GM21825 (cell line): Measurements from ENCODE around the gene IL1F10.
"Not testable (repeated sequence)": the region's sequence is repeated elsewhere in the genome, so short reads cannot be mapped to it uniquely, and the experiment has no call there.

Experiments
- ATAC-seq: cut with Tn5 transposase; IDR thresholded peaks from one replicate; pipeline ENCODE4 v1.9.1; 2021; ENCODE audit warnings: mild to moderate bottlenecking, moderate library complexity; ENCODE audit not compliant: unreplicated experiment

IL1F10 gene

DNA sequence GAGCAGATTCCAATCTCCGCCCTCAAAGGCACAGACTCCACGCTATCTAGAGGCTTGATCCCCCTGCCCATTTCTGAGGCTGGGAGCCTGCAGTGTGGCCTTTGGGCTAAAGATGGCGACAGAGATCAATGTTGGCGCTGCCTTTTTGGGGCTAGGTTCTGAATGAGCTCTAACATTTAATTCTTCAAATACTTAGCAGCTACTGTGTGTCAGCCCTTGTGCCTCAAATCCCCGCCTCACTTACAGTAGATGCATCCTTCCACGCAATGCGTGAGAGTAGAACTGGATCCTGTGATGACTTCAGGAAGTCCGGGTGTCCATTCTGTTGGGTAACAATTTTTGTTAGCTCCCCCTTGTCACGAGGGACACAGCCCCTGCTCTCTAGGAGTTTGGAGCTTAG is 12.4 kb downstream of the IL1F10 start:
- ATAC-seq = no peak

DNA sequence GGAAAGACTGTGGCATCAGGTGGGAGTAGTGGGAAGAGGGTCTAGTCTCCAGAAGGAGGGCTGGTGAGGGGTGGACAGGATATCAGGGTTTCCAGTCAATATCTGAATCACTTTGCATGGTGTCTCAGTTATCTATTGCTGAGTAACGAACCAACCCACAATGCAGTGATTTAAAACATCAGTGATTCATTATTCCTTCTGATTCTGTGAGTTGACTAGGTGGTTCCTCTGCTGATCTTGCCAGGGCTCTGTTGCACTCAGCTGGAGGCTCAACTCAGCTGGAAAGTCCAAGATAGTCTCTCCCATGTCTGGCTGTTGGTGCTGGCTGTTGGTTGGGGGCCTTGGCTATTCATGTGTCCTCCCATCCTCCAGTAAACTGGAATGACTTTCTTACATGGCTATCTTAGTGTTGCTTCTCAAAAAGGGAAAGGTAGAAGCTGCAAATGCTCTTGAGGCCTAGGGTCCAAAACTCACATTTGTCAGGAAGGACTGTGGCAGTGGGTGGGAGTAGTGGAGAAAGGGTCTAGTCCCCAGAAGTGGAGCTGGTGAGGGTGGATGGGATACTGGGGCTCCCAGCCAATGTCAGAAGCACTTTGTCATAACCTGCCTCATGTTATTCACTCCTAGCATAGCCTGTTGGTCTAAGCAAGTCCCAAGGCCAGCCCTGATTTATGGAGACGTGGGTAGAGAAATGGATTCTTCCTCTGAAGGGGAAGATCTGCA is 13.9 kb downstream of the IL1F10 start:
- no peak for ATAC-seq

DNA sequence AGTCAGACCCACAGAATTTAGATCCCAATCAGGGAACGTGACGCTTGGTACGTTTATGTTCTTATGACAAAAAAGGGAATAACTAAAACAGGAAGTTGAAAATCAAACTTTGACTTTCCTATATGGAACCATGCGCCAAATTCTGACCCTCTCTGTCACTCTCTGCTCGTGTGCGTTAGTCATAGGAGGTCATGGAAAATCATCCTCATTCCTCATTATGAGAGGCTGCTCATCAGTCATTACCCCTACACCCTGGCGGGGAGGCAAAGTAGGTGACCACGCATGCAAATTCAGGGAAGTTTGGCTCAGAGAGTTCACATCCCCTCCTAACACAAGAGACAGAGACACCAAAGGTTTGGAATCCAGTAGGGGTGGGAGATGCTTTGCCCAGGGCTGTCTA is 15.5 kb downstream of the IL1F10 start:
- ATAC-seq = no peak

DNA sequence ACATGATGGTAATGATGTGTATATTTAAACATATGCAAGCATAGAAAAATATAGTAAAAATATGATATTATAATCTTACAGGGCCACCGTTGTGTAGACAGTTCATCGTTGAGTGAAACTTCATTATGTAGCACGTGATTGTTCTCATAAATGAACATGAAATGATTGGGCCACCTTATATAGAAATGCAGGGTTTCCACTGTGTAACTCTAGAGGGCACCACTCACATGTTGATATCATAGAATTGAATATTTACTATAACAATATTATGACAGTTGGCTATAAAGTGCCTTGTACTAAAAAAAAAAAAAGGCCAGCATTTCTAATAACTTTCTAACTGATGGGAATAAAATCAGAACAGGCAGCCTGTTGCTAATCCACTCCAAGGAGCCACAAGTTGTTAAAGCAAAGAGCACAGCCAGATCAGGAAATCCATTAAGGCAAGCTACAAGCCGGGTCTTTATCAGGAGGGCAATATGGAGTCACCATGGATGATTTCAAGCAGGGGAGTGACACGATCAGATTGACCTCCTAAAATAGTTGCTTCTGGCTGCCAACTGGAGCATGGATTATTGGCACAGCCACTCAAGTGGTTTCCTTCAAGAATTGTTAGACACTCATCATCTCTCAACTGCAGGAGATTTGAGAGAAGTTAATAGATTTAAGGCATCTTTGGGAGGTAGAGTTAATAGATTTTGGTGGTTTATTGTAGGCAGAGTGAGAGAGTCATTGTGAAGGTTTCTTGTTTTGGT is 16.7 kb downstream of the IL1F10 start:
- ATAC-seq = no peak

DNA sequence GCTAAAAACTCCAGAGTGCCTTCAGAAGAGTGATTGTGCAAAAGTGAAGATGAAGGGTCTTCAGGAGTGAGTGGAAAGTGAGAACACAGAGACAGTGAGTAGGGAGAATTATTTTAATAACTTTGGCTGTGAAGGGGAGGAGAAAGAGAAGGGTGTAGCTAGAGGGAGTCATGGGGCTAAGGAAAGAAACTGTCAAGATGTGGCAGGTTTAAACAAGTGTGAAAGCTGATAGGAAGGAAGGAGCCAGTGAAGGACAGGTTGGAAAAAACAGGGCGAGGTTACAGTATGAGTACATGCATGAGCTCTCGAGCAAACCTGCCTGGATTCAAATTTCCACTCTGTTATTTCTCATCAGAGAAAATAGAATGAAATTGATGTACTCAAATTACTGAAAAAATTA is 17.8 kb downstream of the IL1F10 start:
- no peak for ATAC-seq

DNA sequence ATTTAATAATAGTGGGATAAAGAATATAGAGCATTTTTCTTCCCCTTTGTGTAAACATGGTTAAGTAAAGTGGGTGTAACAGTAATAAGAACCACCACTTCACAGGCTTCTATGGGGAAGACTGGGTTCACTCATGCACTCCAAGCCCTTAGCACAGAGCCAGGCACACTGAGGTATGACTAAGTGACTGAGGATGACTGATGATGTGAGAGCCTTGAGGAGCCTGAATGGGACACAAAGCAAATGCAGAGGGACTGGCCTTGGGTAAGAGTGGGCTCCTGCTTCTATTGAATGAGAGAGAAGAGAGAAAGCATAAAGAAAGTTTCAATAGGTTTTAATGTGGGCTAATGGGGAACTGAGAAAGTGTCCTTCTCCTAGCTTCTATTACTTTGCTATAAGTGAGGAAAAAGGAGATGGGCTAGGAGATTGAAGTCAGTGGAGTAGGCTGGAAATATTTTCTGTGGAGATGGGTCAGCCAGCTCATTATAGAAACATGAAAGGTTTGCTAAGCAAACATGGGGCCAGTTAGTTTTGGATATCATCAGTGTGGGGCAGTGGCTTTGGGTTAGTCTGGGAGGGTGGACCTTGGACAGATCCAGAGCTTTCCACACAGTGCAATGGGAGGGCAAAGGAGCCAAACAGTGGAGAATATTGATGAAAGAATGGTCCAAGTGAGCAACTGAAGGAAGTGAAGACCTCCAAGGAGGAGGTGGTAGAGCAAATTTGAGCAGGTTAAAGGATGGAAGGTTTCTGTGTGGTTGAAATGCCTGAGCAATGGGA is 20.6 kb downstream of the IL1F10 start:
- no peak for ATAC-seq

DNA sequence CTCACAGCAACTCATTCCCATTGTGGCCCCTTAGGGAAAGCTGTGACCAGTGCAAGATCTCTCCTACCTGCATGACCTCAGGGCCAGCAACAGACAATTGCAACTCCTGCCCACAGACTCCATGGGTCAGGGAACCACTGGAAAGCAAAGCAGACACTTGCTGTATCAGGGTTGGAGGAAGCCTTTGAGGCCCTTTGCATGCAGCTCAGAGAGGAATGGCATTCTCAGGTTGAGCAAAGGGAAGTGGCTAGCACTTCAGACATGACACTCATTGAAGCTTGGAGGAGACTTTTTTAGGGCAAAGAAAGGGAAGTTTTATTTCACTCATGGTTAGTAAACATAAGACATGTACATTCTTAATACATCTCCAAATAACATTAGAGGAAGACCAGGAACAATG is 22.1 kb downstream of the IL1F10 start:
- ATAC-seq = no peak

DNA sequence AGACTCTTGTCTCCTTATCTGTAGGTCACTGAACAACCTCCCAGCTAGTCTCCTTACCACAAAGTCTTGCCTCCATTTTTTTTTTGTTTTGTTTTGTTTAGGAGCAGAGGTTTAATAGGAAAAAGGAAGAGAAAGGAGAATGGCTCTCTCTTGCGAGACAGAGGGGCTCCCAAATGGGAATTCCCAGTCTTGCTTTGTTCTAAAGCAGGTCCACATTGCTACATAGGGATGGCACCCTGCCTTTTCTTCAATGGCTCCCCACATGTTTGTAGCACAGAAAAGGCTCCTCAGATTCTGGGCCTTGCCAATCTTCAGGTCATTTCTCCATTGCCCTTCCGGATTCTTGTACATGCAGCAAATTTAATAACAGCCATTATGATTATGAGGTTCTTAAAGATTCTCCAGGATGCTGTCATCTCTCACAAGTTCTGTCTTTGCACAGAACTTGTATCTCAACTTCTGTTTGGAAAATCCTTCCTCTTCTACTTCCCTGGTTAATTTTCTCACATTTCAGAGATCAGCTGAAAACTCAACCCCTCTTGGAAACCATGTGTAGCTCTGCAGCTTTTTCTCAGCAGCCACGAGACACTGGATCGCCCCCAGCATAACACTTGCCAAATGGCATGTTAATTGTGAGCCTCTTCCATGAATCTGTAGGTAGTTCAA is 23.6 kb downstream of the IL1F10 start:
- no peak for ATAC-seq

DNA sequence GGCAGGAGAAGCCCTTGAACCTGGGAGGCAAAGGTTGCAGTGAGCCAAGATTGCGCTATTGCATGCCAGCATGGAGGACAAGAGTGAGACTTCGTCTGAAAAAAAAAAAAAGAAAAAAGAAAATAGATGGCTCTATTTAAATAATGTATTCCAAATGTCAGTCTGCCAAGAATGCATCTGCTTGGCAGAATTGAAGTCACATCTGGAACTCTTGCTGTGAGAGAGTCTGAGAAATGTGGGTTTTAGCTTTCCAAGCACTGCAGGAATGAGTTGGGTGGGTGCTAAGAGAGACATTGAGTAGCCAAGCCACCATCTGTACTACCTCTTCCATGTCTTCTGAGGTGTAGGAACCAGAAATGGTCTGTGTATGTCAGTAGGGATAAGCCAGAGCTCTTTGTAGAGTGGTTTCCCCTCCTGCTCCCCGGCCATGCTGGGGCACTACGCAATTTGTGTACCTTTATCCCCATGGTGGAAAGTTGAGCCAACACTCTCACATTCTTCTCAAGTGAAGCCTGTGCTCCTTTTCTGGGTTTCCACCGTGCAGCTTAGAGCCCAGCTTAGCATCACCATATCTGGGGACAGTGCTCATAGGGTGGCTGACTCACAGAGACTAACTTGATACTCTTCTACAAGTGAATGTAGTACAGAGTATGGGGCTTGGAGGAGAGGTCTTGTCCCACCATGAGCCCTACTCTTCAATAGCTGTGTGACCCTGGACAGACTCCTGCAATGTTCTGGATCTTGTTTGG is 25.3 kb downstream of the IL1F10 start:
- no peak for ATAC-seq

DNA sequence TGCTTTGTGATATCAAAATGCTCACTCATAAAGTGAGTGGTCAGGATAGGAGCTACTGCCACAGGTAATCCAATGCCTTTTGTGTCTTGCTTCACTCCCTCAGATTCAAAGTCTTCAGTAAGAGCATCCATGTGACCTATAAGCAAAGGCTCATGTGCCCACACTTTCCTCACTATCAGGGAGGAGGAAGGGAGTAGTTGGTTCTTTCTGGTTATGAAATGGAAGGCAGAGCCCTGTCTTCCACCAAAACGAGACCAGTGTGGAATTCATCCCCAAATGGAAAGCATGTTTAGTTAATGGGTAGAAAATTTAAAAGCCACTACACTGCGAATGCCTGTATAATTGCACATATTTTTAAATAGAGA is 25.8 kb downstream of the IL1F10 start:
- ATAC-seq = no peak

DNA sequence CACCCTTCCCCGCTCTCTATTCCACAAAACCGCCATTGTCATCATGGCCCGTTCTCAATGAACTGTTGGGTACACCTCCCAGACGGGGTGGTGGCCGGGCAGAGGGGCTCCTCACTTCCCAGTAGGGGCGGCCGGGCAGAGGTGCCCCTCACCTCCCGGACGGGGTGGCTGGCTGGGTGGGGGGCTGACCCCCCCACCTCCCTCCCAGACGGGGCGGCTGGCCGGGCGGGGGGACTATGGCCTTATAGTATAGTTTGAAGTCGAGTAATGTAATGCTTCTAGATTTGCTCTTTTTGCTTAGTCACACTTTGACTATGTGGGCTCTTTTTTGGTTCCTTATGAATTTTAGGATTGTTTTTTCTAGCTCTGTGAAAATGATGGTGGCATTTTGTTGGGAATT is 28.5 kb downstream of the IL1F10 start:
- not testable (repeated sequence) for ATAC-seq

DNA sequence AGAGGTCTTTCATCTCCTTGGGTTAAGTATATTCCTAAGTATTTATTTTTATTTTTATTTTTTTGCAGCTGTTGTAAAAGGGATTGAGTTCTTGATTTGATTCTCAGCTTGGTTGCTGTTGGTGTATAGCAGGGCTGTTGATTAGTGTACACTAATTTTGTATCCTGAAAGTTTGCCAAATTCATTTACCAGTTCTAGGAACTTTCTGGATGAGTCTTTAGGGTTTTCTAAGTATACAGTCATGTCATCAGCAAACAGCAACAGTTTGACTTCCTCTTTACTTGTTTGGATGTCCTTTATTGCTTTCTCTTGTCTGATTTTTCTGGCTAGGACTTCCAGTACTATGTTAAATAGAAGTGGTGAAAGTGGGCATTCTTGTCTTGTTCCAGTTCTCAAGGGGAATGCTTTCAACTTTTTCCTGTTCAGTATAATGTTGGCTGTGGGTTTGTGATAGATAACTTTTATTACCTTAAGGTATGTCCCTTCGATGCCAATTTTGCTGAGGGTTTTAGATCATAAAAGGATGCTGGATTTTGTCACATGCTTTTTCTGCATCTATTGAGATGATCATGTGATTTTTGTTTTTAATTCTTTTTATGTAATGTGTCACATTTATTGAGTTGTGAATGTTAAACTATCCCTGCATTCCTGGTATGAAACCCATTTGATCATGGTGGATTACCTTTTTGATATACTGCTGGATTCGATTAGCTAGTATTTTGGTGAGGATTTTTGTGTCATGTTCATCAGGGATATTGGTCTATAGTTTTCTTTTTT is 29.3 kb downstream of the IL1F10 start:
- not testable (repeated sequence) for ATAC-seq

DNA sequence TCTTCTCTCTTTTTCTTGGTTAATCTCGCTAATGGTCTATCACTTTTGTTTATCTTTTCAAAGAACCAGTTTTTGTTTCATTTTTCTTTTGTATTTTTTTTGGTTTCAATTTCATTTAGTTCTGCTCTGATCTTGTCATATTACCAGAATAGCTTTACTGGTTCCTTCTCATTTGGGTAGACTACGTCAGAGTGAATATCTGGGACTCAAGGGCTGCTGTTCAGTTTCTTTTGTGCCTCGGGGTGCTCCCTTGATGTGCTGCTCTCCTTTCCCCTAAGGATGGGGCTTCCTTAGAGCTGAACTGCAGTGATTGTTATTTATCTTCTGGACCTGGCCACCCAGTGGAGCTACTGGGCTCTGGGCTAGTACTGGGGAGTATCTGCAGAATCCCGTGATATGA is 30.3 kb downstream of the IL1F10 start:
- no peak for ATAC-seq

DNA sequence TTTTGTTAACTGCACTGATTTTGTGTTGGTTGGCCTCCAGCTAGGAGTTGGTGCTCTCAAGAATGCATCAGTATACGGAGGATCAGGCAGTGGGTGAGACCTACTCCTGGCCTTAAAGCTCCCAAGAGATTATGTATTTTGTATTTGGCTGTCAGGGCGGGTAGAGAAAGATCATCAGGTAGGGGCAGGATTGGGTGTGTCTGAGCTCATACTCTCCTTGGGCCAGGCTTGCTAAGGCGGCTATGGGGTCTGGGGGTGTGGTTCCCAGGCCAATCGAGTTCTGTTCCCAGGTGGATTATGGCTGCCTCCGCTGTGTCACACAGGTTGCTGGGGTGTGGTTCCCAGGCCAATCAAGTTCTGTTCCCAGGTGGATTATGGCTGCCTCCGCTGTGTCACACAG is 30.8 kb downstream of the IL1F10 start:
- ATAC-seq = no peak

DNA sequence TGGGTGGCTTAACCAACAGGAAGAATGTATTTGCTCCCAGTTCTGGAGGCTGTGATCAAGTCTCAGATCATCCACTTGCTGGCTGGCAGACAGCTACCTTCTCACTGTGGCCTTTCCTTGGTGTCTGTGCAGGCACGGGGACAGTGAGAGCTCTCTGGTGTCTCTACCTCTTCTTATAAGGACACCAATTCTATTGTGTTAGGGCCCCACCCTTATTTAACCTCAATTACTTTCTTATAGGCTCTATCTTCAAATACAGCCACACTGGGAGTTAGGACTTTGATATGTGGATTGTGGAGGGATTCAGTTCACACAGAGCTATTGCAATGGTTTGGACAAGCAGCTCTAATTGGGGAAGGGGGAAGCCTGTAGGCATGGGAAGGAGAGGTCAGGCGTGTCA is 34.4 kb downstream of the IL1F10 start:
- ATAC-seq = no peak

DNA sequence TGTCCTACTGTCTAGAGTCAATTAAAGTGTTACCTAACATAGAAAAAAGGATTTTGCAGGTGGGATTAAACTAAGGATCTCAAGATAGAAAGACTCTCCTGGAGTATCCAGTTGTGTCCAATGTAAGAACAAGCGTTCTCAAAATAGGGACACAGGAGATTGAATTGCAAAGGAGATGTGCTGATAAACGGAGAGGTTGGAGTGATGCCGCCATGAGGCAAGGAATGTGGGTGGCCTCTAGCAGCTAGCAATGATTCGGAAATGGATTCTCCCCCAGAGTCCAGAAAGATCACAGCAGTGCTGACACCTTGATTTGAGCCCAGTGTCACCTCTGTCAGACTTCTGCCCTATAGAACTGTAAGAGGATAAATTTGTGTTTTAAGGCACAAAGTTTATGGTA is 35.5 kb downstream of the IL1F10 start:
- no peak for ATAC-seq

DNA sequence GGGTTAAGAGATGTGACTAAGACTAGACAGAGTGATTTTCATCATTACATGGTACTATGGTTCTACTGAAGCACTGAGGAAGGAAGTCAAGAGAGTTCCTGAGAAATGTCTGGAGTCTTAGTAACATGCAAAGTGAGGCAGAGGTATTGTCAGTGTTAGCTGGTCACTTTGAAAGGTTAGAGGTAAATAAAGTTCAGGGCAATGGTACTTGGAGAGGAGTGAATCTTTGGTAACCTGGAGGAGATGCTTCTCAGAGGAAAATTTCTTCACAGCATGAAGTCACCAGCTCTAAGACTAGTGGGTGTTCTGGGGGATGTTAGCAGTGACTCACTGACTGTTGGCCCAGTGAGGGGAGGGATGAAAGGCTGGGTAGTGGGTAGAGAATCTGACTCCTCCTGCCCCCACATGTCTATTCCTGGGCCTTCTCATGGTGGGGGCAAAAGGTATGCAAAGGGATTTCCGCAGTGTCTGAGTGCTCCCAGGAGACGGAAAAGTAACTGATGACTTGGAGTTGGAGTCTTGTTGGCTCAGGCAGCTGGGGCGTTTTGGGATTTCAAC is 36.4 kb downstream of the IL1F10 start:
- ATAC-seq = no peak

DNA sequence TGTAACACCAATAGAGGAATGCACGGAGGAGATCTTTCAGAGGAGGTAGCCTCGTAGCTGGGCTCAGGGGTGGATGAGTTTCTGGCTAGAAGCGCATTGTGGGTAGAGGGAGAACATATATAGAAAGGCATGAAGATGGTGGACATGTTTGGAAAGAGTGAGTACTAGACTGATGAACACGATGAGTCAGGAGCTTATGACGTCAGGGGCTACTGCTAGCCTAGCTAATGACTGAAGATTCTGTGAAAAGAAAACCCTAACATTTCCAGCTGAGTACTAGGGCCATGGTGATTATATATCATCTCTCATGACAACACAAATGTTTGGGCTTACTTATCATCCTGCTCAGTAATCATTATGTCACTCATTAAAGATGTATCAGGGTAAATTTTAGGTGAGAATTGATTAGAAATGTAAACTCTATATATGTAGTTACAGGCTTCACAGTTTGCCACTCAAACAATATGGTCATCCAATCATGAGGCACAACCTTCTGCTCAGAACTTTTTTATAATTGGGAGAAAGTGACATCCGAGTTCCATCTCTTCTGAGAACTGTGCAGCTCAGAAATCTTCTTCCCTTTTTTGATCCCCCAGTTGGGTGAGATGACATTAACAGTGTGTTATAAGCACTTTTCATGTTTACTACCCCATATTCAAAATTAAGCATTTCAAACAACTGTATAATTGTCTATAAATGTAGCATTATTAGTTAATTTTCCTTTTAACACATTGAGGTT is 37.4 kb downstream of the IL1F10 start:
- ATAC-seq = no peak

DNA sequence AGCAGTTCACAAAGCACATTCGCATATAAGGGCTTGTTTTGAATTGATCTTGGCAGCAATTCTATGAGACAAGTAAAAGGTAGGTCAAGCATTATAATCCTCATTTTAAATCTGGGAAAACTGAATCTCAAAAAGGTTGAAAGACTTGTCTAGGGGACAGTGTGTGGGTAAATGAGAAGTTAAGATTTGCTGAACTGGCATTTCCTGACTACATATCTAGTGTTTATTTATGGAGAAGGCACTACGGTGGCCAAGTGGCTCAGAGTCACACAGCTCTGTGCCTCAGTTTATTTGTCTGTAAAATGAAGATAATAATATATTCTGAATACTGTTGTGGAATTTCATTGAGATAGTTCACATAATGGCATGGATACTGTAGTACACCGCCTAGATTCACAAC is 43.4 kb downstream of the IL1F10 start:
- ATAC-seq = no peak
